ENCODE data around the gene MAP7D3. TPM values are rescaled to one million over a fixed set of nuclear protein-coding genes. Genes with fewer than 3 reads are reported as not detected.

Gene MAP7D3
- total and polyA plus RNA-seq, 10 of the 15 experiments (the other 5 are each of a cell fraction or from before 2014, with no cell fraction given) = 9.1 to 24.0 (median 11.0) TPM

DNA sequence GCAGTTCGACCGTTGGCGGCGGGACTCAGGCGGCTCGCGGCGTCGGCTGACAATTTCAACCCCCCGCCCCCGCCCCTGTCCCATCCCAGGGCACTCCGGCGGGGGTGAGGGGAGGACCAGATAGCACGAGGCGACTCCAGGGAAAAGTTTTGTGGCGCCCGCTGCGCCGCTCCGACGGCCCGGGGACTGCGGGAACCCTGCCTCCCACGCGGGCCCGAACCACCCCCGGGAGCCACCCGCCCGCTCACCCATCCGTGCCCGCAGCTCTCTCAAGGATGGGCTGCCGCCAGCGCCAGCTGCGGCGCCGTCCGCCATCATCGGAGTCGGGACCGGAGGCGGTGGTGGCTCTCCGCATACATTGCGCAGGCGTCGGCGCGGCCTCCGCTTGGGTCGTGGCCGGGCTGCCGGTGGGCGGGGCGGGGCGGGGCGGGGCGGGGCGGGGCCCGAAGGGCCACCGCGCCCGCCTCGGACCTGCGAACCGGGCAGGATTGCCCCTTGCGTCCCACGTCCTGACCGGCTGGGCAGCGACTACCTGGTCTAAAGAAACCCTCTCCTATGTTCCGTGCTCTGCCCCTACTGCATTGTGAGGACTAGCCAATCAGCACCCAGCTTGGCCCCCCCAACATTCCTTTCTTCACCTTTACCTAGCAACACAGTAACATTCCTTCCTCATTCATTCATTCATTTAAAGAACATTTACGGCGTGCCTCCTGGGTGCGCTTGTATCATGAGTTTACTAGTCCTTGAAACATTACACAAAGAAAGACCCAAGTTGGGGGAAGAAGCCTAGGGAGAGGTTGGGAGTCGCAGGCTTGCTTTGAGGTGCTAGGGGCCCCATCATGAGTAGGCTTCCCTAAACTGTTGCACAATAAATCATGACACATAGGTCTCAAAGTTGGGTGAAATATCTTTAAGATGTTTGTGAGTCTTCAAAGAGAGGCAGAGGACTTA, at the start of gene MAP7D3 (continued):
- TF ChIP-seq ZBTB40 (IDR thresholded peaks at IDR 0.05; ENCODE audit: borderline replicate concordance) = no peak
- peak; percentile 98 for TF ChIP-seq ZNF24 (IDR thresholded peaks at IDR 0.05)
- TF ChIP-seq WRNIP1 (IDR thresholded peaks at IDR 0.05; ENCODE audit: borderline replicate concordance, low read depth, low read length) = no peak
- no peak for TF ChIP-seq SUZ12 (IDR thresholded peaks at IDR 0.05; ENCODE audit: unreplicated experiment)
- no peak for TF ChIP-seq CREM (IDR thresholded peaks at IDR 0.05; ENCODE audit: low read depth)
- no peak for TF ChIP-seq CBX3 (IDR thresholded peaks at IDR 0.05; ENCODE audit: borderline replicate concordance, low read depth)
- TF ChIP-seq ZNF384 (IDR thresholded peaks at IDR 0.05; ENCODE audit: borderline replicate concordance, low read depth, low read length) = no peak
- peak; percentile 92 for TF ChIP-seq YY1 (IDR thresholded peaks at IDR 0.05; ENCODE audit: low read depth, low read length)
- TF ChIP-seq NFYB (IDR thresholded peaks at IDR 0.05; ENCODE audit: insufficient read depth, low read depth, low read length) = no peak
- TF ChIP-seq ZNF592 (IDR thresholded peaks at IDR 0.05) = no peak
- TF ChIP-seq JUNB (IDR thresholded peaks at IDR 0.05) = no peak
- TF ChIP-seq SP1 (IDR thresholded peaks at IDR 0.05; ENCODE audit: low read depth, low read length) = no peak
- TF ChIP-seq LARP7 (IDR thresholded peaks at IDR 0.05) = 0 out of 2 replicates have a peak, but pooled peaks have one; percentile 9
- peak; percentile 77 for TF ChIP-seq IKZF1 (conservative IDR thresholded peaks at IDR 0.05)
- TF ChIP-seq MTA2 (IDR thresholded peaks at IDR 0.05; ENCODE audit: low read depth) = no peak
- TF ChIP-seq MYC (IDR thresholded peaks at IDR 0.05; ENCODE audit: insufficient read depth, insufficient read length, insufficient replicate concordance, low read length, severe bottlenecking) = no peak
- 0 out of 2 replicates have a peak, but pooled peaks have one; percentile 27 for TF ChIP-seq NKRF (conservative IDR thresholded peaks at IDR 0.05)
- peak; percentile 38; the same call in 1 of the 2 replicates for TF ChIP-seq POLR2AphosphoS5 (IDR thresholded peaks at IDR 0.05; ENCODE audit: low read length)
- TF ChIP-seq EGR1 (IDR thresholded peaks at IDR 0.05; ENCODE audit: borderline replicate concordance in 1 of 2, low read depth in 2 of 2, low read length in 2 of 2) = peak in 1 of 2 experiments; percentile 19; a peak in 1 of 3 replicates

All from GM12878 (cell line).